GM19239 (cell line): Measurements from ENCODE around the gene FNTB.
"Not testable (repeated sequence)": the region's sequence is repeated elsewhere in the genome, so short reads cannot be mapped to it uniquely, and the experiment has no call there.

ENCODE experiments used
- DNase-seq: peaks from one replicate; pipeline ENCODE4 v3.0.0; 2011; ENCODE audit warnings: low spot score; ENCODE audit not compliant: insufficient read length
- FAIRE-seq: peaks from 2 replicates; lab custom pipeline; 2011; peaks lifted over from hg19 to GRCh38; lab: Jason Lieb, UNC

Gene FNTB

DNA sequence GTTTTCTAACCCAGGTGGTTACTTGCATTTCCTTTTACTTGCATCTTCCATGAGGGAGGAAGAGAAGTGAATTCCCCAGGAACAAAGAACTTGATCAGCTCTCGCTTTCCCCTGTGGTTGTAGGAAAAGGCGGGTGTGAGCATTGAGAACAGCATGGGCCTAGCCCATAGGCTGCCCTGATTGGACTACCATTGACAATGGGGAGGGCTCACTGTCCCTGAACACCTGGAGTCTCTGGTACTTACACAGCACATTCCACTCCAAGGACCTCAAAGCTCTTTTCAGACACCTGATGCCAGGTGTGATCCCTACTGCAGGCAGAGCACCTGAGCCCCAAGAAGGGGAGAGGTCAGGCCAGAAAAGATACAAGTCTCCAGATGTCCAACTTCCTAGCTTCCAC is 90.6 kb downstream of the FNTB start:
- FAIRE-seq (no peak), DNase-seq (no peak)

DNA sequence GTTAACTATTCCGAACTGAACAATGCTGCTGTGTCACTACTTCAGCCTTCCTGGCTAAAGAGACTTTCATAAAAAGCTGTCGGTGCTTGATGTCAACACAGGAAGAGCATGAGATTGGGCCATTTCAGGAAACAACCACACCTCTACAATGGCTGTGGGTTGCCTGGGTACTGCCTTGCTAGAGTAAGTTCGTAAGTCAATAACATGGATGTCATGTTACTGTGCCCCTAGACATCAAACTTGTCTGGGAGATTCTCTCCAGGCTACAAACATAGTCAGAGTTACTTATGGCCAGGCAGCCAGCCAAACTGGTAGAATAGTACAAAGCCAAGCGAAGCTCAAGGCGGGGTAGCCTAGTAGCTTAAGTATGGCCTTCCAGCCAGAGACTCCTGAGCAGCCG is 92.5 kb downstream of the FNTB start:
- no peak for DNase-seq
- FAIRE-seq, result no peak

DNA sequence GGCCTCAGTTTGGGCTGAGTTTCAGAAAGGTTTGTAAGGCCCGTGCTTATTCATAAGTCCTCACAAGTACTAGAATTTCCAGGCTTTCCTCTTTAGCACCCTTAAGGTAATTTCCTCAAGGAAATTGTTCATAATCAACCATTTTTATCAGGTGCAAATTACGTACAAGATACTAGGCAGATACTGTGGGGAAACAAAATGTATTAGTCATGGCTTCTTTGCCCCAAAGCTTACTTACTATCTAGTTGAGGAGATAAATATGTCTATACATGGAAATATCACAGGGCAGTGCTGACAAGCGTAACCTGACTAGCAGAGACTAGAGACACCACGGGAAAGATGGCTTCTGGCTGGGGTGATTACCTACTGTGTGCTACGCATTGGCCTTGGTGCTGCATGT is 93.1 kb downstream of the FNTB start:
- DNase-seq (no peak), FAIRE-seq (no peak)

DNA sequence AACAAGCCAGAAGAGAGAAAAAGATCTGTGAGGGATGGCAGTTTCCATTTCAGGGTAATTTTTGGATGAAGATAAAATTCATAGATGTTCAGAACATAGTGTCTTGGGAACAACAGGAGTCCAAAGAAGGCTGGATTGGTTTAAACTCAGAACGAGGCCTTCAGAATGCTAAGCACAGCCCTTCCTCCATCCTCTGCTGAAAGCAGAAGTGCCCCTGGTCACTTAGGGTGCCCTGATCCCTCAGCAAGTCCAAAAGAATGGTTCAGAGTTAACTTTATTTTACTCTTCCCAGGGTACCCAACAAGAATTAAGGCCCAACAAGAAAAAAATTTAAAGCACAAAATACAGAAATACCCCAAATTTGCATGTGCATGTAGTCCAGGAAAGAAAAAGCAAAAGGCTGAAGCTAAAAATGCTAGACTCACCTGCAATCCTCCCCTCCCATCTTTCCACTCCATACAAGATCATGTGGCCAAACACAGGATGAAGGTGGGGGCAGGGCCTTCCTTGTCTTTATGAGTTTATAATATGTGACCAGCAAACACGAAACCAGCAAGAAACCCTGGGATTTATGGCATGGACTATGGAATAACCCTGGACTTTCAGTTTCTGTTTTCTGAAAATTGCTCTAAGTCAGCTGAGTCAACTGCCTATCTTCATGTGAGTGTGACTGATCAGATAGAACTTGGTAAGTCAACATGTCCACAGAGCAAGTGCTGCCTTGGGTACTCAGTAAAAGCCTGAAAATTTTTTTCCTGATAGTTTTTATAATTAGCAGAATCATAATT is 94.5 kb downstream of the FNTB start:
- DNase-seq (no peak), FAIRE-seq (no peak)

DNA sequence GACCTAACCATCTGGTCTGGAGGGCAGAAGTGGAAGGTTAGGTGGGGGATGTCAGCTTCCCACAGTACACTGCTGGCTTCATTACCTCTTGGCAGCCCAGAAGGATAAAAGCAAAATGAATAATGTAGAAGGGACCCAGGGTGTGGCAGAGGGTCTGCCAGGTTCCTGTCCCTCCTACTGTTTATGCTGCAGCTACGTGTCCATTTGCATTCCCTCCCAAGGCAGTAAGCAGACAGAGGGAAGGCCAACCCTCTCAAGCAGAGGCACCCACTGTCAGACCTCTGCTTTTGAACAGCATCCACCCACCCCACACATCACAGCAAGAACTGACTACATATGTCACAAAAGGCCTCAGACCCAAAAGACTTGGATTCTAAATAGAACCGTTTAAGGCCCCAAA is 96.2 kb downstream of the FNTB start:
- FAIRE-seq (no peak), DNase-seq (no peak)

DNA sequence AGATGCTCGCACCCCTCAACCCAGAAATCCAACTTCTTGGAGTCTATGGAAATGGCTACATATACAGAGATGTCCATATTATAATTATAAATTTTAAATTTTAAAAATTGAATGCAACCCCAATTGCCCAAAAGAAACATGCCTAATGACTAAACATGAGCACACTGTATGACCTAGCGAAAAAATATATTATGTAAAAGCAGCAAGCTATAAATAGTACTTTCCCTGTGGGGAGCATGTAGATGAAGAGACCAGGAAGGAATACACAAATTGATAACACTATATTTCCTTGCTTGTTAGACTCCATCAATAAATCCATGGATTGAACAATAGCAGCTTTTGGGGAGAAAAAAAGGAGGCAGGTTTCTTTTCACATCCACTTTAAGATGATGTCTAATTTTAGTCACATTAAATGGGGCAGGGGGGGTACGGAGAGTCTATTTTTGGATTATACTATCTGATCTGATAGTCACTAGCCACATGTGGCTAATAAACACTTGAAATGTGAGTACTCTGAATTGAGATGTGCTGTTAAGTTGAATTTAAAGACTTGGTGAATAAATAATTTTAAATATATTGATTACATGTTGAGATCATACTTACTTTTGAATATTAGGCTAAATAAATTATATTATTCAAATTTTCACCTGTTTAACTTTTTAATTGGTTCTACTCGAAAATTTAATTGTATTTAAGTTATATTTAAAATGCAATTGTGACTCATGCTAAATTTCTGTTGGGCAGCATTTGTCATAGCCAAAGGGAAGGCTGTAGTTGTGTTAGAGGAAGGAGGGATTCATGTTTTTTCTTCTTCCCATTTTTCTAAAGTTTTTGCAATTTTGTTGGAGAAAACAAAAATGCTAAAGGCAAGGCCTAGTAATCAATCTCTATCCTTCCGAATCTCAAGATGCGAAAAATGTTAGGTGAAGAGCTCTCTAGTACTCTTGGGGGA is 98.1 kb downstream of the FNTB start:
- FAIRE-seq (no peak), DNase-seq (no peak)

DNA sequence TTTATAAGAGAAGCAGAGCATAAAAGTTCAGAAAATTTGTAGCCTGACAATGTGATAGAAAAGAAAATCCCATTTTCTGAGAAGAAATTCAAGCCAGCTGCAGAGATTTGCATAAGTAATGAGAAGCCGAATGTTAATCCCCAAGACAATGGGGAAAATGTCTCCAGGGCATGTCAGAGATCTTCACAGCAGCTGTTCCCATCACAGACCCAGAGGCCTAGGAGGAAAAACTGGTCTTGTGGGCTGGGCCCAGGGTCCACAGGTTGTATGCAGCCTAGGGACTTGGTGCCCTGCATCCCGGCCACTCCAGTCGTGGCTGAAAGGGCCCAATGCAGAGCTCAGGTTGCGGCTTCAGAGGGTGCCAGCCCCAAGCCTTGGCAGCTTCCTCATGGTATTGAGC is 100.0 kb downstream of the FNTB start:
- FAIRE-seq, DNase-seq: not testable (repeated sequence)

DNA sequence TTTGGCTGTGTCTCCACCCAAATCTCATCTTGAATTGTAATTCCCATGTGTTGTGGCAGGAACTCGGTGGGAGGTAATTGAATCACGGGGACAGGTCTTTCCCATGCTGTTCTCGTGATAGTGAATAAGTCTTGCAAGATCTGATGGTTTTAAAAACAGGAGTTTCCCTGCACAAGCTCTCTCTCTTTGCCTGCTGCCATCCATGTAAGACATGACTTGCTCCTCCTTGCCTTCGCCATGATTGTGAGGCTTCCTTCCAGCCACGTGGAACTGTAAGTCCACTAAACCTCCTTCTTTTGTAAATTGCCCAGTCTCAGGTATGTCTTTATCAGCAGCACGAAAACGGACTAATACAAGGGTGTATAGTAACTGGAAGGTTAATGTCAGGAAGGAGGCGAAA is 101.1 kb downstream of the FNTB start:
- not testable (repeated sequence) for FAIRE-seq, DNase-seq

DNA sequence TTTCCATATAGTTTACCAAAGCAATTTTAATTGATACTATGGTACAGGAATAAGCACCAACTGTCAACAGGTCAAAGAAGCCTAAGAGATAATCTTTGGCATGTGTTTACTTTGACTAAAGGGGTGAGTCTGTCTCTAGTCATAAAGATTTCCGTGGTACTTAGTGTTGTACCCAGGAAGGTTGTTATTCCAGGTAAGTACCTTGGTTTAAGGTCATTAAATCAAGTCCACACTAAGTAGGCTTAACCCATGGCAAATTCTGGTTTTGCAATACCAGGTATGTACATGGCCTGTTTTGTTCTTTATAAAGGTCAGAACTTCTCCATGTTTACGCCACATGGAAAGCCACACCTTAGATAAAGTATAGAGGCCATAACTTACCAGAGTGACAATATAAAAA is 105.7 kb downstream of the FNTB start:
- DNase-seq, result no peak
- no peak for FAIRE-seq

DNA sequence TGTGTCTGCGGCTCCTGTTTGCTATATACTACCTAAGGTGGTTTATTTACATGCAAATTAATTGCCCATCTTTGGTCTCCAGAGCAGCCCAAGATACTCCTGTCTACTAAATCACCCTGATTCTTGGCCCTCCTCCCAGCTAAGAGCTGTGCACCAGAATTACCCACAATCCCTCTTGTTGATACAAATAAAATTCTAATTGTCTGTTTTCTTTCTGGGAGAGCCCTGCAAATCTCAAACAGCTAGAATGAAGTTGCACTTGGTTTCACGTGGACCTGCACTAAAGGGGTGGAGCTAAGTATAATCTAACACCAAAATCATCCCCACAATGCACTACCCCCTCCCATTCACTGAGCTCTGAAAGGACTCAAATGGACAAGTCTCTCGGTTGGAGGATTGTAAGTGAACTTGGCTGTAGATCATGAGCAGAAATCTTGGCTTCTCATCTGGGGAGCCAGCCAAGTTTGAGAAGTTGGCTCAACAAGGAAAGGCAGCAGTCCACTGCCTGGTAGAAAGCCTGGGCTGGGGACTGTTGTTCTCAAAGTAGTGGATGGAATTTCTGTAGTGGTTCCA is 109.0 kb downstream of the FNTB start:
- DNase-seq, result no peak
- no peak for FAIRE-seq

DNA sequence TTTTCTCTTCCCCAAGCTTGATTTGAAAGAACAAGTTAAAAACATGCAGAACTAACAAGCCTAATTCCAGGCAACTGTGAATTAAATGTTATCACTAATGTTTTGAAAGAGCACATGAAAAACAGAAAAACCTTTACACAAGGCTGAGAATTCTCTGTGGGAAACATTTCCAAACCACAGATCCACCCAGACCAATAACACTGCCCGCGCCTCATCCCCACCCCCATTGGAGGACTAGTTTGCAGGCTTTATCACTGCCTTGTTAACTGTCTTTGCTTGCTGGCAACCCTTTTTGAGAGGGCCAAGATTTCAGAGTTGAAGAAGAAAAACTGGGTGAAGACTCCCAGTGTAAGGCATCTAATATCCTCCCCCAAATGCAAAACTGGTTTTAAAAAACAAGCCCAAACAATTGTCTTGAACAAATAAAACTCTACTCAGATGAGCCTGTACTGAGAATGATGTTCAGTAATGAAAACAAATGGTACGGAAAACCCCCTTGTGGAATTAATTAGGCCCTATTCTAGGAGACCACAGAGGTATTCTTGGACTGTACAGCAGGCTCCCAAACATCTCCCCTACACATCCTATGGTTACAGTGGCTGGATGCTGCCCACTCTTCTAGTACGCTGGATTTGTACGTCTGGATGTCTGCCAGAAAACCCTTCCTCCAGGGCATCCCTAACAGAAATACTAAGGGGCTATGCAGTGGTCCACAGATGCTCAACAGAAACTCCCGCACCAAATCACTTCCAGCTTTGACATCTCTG is 109.8 kb downstream of the FNTB start:
- DNase-seq (no peak), FAIRE-seq (peak; percentile 40)

DNA sequence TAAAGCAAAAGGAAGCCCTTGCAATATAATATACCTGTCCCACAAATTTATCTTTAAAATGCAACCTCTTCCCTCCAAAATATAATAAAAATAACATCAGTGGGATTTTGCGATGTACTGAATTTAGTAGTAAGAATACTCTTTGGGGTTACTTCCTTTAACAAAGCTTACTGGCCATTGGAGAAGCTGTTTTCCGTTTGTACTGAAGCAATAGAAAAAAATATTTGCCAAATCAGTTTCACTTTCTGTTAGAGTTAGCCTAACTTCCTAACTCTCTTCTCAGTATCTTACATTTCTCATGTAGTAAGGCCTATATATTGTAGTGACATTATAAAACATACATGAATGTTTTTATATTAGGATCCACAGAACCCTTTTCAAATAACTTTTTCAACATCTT is 111.9 kb downstream of the FNTB start:
- no peak for DNase-seq
- peak; percentile 69 for FAIRE-seq

DNA sequence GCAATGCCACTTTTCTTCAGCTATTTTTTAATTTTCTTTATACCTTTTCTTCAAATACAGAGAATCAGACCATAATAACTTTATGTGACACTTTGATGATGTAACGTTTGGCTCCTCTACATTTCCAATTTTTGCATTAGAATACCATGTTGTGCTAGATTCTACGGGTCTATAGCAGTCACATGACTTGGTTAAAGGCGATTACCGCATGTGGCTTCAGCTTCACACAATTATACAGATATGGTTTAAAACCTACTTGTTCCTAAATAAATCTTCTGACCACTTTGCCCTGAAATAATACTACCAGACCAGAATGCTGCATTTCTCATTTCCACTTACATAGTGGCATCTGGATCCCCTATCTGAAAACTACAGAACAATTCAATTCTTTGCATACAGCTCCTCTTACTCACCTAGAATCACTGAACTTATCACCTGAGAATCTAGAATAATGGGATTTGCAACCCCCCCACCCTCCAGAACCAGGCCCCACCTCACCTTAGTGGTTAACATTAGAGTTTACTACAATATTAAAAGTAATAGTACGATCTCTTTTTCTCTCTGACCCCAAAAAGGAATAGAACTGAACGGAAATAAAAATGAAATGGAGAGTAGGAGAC is 114.3 kb downstream of the FNTB start:
- DNase-seq (no peak), FAIRE-seq (no peak)

DNA sequence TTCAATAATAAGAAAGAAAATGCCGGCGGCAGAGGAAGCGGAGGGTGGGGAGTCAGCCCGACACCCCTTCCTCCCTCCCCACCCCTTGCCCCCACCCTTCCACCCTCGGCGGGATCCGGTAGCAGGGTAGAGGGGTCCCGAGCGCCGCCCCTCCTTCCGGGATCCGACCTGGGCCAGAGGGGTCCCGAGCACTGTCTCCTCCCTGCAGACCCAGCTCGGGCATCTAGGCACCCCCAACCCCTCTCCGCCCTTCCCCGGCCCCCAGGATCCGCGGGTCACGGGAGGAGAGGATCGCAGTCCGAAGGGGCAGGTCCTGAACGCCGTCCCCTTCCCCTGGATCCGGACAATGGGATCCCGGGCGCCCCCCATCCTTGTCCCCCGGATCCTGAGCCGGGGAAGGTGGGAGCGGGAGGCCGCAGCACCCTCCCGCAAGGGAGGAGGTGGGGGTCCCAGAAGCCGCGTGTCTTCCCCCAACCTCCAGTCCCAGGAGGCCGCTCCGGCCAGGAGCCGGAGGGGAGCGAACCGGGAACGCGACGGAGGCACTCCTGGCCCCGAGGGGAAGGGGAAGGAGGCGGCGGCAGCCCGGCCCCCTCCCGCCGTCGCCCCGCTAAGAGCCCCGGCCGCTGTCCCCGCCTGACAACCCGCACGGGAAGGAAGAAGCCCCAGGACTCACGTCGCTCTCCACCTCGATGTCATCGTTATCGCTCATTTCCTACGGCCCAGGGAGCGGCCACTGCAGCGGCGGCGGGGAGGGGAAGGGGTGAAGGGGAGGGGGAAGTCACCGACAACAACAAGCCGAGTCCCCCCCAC is 115.1 kb downstream of the FNTB start:
- no peak for FAIRE-seq
- DNase-seq, result no peak

DNA sequence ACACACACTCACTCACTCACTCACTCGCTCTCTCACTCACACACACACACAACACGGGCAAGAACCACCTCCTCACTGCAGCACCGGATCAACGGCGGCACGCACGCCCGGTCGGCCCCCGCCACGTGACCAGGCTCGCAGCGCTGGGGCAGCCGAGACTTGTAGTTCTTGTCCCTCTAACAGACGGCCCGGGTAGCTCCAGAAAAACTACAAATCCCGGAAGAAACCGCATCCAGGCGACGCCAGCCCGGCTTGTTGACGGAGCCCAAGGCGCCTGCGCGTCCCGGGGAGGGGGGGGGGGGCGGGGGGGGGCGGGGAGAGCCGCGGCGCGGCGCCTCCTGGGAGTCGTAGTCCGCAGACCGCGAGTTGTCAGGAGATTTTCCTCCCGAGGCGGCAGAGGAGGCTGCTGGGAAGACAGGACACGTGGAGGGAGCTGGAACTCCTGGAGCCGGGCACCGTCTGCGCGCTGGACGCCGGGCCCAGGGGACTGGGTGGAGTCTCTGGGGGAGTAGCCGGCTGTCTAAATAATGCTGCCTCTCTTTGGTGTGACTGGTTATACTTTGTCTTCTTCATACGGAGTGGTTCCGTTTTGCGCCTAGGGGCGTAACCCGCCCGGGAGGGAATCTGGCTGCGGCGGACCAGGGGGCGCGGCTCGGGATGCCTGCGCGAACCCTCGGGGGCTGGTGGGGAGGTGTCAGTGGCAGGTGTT is 115.9 kb downstream of the FNTB start, which contains the start of gene MAX:
MAX (minus strand) TSS at position 77 of the 709 bp plus-strand sequence. CDS start 178 bp downstream, outside the sequence.
- FAIRE-seq, result peak; percentile 88
- peak; percentile 97 for DNase-seq

DNA sequence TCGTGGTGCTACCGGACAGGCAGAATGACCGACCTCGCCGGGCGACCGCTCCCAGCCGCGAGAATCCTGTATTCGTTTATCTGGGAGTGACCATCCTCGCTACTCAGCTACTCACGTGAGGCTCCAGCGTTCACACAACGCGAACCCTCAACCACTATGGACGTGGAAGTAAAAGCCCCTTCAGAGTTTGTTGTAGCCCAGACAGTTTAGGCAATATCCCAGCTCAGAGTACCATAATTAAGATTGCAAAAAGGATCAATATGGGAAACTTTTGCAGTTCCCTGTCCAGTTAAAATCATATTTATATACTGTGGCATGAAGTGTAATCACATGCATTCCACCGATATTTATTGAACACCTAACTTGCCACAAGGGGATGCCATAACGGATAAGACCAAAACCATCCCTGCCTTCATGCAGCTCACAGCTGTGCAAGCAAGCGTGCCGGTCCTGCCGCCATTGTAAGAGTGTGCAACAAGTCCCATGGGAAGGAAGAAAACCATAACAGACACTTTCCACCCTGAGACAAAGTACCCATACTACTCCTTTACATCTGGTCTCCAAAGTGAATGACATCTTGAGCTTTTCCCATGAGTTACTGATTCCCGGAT is 116.6 kb downstream of the FNTB start:
- DNase-seq (no peak), FAIRE-seq (peak; percentile 55)

DNA sequence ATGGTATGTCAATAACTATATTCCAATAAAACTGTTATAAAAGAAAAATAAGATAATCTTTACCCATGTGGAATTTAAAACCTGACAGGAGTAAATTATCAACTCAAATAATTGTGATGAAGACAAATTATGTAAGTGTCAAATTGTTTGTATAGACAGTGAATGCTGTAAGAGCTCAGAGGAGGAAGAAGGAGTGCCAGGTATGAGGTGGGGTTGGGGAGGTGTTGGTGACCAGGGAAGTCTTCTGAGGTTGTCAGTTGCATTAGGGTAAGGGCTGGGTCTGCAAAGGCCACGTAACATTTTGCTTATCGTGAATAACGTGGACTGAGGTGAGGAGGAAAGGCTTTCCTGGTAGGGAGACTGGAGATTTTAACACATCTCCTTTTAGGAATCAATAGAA is 118.1 kb downstream of the FNTB start:
- DNase-seq (no peak), FAIRE-seq (no peak)

DNA sequence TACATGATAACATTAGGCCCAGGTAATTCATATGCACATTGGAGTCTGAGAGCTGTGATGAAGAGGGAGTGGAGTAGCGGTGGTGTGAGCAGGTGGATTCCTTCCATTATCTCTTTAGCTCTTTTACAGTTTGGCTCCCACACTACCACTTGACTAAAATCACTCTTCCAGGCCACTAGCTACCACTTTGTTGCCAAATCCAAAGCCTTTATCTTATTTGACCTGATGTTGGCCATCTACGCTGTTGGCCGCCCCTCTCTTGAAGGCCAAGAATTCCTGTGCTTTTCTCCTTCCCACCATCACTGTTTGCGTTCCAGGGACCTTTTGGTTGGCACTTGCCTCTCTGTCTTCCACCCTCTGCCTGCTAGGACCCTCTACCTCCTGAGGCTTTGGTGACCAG is 119.6 kb downstream of the FNTB start:
- FAIRE-seq, result no peak
- no peak for DNase-seq
